ENCODE data around the gene GPHB5.
"Not testable (repeated sequence)": the region's sequence is repeated elsewhere in the genome, so short reads cannot be mapped to it uniquely, and the experiment has no call there.

DNA sequence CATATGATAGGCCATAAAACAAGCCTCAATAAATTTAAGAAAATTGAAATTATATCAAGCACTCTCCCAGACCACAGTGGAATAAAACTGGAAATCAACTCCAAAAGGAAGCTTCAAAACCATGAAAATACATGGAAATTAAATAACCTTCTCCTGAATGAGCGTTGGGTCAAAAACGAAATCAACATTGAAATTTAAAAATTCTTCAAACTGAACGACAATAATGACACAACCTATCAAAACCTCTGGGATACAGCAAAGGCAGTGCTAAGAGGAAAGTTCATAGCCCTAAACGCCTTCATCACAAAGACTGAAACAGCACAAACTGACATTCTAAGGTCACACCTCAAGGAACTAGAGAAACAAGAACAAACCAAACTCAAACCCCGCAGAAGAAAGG, 14.3 kb downstream of the GPHB5 start:
- TF ChIP-seq, protein P1, sequence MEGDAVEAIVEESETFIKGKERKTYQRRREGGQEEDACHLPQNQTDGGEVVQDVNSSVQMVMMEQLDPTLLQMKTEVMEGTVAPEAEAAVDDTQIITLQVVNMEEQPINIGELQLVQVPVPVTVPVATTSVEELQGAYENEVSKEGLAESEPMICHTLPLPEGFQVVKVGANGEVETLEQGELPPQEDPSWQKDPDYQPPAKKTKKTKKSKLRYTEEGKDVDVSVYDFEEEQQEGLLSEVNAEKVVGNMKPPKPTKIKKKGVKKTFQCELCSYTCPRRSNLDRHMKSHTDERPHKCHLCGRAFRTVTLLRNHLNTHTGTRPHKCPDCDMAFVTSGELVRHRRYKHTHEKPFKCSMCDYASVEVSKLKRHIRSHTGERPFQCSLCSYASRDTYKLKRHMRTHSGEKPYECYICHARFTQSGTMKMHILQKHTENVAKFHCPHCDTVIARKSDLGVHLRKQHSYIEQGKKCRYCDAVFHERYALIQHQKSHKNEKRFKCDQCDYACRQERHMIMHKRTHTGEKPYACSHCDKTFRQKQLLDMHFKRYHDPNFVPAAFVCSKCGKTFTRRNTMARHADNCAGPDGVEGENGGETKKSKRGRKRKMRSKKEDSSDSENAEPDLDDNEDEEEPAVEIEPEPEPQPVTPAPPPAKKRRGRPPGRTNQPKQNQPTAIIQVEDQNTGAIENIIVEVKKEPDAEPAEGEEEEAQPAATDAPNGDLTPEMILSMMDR (IDR thresholded peaks at IDR 0.05; ENCODE audit: insufficient read depth, low read depth, low read length), result not testable (repeated sequence)
- not testable (repeated sequence) for TF ChIP-seq EZH2 (IDR thresholded peaks at IDR 0.05; ENCODE audit: insufficient read depth, low read length)
